Sciatic nerve (tissue), 2 donors: ENCODE results near the gene PCBP3. TPM values are rescaled to one million over a fixed set of nuclear protein-coding genes. Genes with fewer than 3 reads are reported as not detected.

Source experiments
- ATAC-seq: fragments of 200-7000 bp; cut with Tn5 transposase; one replicate; pipeline ENCODE4 v1.9.1; 2020; ENCODE audit warnings: mild to moderate bottlenecking, moderate library complexity
- DNase-seq: peaks from one replicate; pipeline ENCODE4 v3.0.0-alpha.2; 2020; ENCODE audit warnings: low spot score
- intact Hi-C: fragments of 100-400 bp; cut with DNase I; formaldehyde crosslinking; loops from one replicate; pipeline ENCODE4 v1.14.2; 2022
- total RNA-seq: library from RNA; stranded (reverse); fragmentation: NEBNext Ultra II Directional; extraction: Animal tissue kit (Norgen Biotek cat#: 25700); gene quantifications from one replicate; pipeline ENCODE4 v1.2.1, GENCODE V29; 2021
- donor health status: DM: no; HTN: no; CAD: no.
- donor health status: DM: no; HTN: no; CAD: no.

The PCBP3 gene
- total RNA-seq, 1 donor from 2014 or later: 14.1 TPM

DNA sequence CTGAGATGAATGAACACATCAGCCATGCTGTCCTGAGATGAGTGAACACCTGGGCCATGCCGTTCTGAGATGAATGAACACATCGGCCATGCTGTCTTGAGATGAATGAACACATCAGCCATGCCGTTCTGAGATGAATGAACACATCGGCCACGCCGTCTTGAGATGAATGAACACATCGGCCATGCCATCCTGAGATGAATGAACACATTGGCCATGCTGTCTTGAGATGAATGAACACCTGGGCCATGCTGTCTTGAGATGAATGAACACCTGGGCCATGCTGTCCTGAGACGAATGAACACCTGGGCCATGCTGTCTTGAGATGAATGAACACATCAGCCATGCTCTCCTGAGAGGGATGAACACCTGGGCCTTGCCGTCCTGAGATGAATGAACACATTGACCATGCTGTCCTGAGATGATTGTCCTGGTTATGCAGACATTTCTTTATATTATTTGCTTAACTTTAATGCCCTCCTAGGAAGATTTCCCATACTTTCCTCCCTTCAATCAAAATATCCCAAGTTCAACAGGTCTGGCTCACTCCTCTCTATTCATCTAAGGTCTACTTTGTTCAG, 289.5 kb downstream of the PCBP3 start:
- intact Hi-C loops: no loop called here
- DNase-seq: no peak
- ATAC-seq: no peak

DNA sequence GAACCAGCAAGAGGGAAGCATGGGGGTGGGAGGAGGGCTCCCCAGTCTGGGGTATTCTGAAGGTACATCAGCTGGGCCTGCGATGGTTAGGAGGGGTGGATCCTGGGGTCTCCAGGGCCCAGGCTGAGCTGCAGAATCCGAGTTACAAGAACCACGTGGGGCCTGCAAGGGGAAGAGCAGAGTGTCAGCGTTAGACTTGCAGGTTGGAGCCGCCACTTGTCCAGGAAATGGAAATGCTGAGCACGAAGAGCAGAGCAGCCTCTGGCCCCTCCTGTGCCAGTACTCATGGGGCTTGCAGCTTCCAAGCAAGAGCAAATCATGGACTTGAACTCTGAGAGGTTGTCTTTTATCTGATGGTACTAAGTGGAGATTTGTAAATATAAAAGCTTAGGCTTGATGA, 290.6 kb downstream of the PCBP3 start:
- intact Hi-C loops: no loop called here
- DNase-seq: no peak
- ATAC-seq: no peak

DNA sequence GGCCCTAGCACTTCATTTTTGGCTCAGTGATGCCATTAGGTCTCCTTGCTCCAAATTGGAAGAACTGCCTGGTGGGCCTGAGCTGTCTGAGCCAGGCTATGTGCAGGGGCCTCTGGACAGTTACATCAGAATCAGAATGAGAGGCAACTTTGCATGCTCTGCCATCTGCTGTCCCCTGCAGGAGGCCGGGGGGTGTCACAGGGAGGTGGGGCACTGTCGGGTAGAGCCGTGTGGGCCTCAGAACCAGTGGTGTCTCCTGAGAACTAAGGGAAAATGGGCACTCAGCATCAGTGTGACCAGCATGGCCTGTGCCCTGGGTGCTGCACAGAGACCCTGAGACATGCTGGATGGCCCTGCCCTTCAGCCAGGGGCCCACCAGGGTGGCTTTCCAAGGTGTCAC, 291.0 kb downstream of the PCBP3 start:
- DNase-seq (no peak), ATAC-seq (no peak)
- intact Hi-C loops: no loop called here

- ATAC-seq: no peak
- intact Hi-C loops: no loop called here
These were observed 292.1 kb downstream of the PCBP3 start for GRCh38 chr21:45935628-45936027.

GRCh38 chr21:45937721-45938452, 294.4 kb downstream of the PCBP3 start:
- DNase-seq (no peak), ATAC-seq (no peak)
- intact Hi-C loops: no loop called here

More at GRCh38 chr21:45935628-45936027, 292.1 kb downstream of the PCBP3 start:
- no peak for DNase-seq

- intact Hi-C loops: no loop called here
- DNase-seq (no peak), ATAC-seq (no peak)
These were observed 294.9 kb downstream of the PCBP3 start for GRCh38 chr21:45938453-45938755.

DNA sequence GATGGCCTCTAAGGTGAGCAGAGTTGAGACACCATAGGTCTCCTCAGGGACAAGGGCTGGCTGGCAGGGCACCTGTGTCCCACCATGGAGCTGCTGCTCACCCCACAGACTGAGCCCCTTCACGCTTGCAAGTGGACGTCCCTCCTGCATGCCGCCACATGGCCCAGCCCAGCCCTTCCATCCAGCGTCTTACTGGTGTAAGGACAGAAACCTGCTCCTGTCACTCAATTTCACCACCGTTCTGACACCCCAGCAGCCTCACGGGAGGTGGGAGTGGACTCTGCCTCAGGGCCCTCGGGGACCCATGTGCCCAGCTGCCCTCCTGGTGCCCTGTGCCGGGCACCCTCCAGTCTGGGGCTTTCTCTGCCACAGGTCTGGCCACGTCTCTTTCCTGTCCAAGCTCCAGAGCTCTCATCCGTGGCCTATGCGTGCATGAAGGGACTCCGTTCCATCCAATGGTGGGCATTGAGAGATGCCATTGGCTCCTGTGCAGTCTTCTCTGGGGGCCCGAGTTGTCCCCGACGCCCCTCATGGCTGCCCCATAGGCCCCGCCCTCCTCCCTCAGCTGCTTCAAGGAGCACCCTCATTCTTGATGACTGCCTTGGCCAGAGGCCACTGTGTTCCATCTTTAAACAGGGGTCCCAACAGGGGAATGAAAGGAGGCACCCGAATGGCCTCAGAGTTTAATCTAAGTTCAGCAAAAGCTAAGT, 295.4 kb downstream of the PCBP3 start:
- ATAC-seq: no peak
- intact Hi-C loops: no loop called here
- DNase-seq: no peak

GRCh38 chr21:45939521-45940045, 296.1 kb downstream of the PCBP3 start:
- no peak for ATAC-seq
- DNase-seq: no peak
- intact Hi-C loops: no loop called here

DNA sequence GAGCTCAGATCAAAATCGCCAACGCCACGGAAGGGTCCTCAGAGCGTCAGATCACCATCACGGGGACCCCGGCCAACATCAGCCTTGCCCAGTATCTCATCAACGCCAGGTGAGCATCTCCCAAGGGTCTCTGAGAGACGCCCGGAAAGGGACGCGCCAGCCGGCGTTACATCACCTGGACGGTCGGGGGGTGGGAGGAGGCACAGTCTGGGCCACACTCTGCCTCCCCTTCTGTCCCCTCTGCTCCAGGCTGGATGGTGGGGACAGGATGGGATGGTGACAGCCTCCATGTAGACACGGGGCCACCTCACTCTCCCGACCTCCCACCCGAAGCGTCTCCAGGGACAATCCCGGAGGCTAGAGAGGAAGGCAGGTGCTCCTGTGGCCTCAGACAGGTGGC, 296.6 kb downstream of the PCBP3 start:
- no peak for DNase-seq
- no peak for ATAC-seq
- intact Hi-C loops: no loop called here

GRCh38 chr21:45940621-45941337, 297.3 kb downstream of the PCBP3 start:
- intact Hi-C loops: no loop called here
- no peak for DNase-seq
- ATAC-seq: no peak

GRCh38 chr21:45941338-45941710, 297.8 kb downstream of the PCBP3 start:
- DNase-seq (no peak), ATAC-seq (no peak)
- intact Hi-C loops: no loop called here

DNA sequence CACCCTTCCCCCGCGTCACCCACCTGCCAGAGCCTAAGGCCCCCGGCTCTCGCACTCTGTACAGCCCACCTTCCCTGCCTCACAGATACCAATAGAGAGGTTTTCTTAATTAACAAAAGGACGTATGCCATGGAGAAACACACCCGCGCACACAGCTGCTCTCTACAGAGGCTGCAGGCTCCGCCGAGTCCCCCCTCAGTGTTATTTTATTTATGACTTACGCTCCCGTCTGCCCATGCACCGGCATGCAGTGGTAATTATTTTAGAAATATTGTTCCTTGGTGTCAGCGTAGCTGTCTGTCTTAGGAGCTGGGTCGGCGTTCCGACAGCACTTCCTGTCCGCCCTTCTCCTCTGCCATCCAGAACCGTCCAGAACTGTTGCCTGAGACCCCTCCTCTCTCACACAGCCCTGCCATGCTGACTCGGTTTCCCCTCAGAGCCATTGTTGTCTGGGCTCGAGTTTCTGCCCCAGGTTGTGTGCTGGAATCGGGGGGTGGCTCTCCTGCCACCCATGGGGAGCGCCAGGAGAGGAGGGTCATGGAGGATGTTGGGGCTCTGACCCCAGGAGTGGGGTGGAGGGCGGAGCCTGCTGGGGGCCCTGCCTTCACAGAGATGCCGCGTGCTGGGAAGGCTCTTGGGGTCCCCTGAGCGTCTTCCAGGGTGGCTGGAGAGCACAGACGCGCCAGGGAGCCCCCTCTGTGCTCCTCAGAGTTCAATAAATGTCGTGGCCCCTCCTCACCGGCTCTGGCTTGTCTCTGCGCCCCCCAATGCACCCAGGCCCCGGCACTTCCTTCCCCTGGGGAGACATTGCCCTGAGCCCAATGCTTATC, 298.4 kb downstream of the PCBP3 start:
- no peak for DNase-seq
- intact Hi-C loops: no loop called here
- ATAC-seq: no peak

DNA sequence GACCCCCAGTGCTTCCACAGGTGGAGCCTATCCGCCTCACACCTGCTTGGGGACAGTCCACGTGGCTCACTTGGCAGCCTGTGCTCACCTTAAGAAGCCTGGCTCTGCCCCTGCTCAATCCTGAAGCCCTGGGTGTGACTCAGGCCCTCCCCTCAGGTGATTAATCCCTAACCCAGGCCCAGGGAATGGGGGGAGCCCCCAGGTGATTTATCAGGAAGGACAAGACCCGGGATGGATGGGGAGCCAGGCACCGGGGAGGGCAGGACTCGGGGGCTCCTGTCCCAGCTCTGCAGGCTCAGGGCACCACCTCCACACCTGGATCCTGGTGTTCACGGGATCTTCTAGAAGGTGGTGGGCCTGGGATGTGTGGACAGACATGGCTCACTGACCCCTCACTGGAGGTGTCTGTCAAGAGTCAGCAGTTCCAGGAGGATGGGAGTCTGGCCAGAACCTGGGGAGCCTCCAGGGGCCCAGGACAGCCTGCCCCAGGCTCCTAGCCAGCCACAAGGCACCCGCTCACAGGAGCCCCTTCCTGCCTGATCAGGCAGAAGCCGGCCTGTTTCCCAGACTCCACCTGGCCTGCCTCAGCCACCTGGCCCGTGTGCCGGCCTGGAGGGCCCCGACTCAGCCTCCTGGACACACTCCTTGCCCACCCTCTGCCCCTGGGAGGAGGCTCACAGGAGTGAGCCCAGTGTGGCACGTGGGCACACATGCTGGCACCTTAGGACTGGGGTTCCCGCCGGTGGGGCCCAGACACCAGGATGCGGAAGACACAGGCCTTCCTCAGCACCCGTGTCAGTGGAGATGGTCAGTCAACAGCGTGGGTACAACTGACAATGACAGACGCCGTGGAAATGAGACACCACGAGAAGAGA, 299.5 kb downstream of the PCBP3 start:
- no peak for DNase-seq
- ATAC-seq: no peak
- intact Hi-C loops: no loop called here

GRCh38 chr21:45943630-45944540, 300.4 kb downstream of the PCBP3 start:
- intact Hi-C loops: no loop called here
- no peak for ATAC-seq
- no peak for DNase-seq

DNA sequence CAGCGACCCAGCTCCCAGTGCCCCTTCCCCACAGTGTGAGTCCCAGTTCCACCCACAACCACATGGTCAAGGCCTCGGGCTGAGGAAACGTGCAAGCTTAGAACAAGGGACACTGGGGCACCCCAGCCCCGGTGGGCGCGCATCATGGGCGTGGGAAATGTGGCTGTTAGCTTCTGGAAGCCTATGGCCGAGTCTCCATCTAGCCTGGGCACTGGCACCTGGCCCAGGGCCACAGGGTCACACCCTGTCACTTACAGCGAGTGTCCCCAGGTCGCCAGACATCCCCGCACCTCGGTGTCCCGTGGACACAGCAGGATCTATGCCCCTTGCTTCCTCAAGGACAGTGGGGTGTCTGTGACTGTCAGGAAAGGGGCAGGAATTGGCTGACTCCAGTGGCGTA, 301.1 kb downstream of the PCBP3 start:
- DNase-seq: no peak
- no peak for ATAC-seq
- intact Hi-C loops: no loop called here

GRCh38 chr21:45945066-45945867, 301.7 kb downstream of the PCBP3 start:
- ATAC-seq: no peak
- intact Hi-C loops: no loop called here
- DNase-seq: no peak
